Activated naive CD8-positive, alpha-beta T cell treated with anti-CD3 and anti-CD28 coated beads for 36 hours (primary cell): ENCODE results near the gene C6orf15. TPM values are rescaled to one million over a fixed set of nuclear protein-coding genes. Genes with fewer than 3 reads are reported as not detected.

Experiments
- DNase-seq: peaks from one replicate; pipeline ENCODE4 v3.0.0; 2021
- H3K27ac Mint-ChIP-seq: one replicate; pipeline ENCODE4 v1.8.0; 2022; ENCODE audit warnings: mild to moderate bottlenecking, moderate library complexity, mixed read lengths
- H3K27me3 Mint-ChIP-seq: one replicate; pipeline ENCODE4 v1.8.0; 2022; ENCODE audit warnings: mild to moderate bottlenecking, mixed read lengths
- H3K36me3 Mint-ChIP-seq: one replicate; pipeline ENCODE4 v1.8.0; 2021; ENCODE audit warnings: mild to moderate bottlenecking, mixed read lengths
- H3K4me1 Mint-ChIP-seq: one replicate; pipeline ENCODE4 v1.8.0; 2021; ENCODE audit warnings: mixed read lengths
- H3K4me3 Mint-ChIP-seq: one replicate; pipeline ENCODE4 v1.8.0; 2022; ENCODE audit warnings: mild to moderate bottlenecking, moderate library complexity, mixed read lengths
- H3K9me3 Mint-ChIP-seq: one replicate; pipeline ENCODE4 v1.8.0; 2022; ENCODE audit warnings: mixed read lengths
- total RNA-seq, 2 experiments: library from RNA; stranded (reverse); gene quantifications; one replicate each; pipeline ENCODE4 v1.2.3, GENCODE V29; 2021

The C6orf15 gene
- total RNA-seq, 2 experiments from 2014 or later = not detected

- Mint-ChIP-seq H3K9me3 (no peaks in the 10 kb centered on the region), H3K4me3 (no peak overlapping the region), H3K4me1 (peaks cover 4% of the 10 kb centered on the region), H3K27ac (no peak overlapping the region), H3K36me3 (peaks cover 4% of the 10 kb centered on the region), H3K27me3 (no peaks in the 10 kb centered on the region)
- DNase-seq = no peak
These were observed 30.0 kb upstream of the C6orf15 start for GRCh38 chr6:31142361-31142761.

GRCh38 chr6:31140643-31141042 is 28.3 kb upstream of the C6orf15 start:
- DNase-seq = no peak
- Mint-ChIP-seq H3K36me3 (peaks cover 4% of the 10 kb centered on the region), H3K27me3 (no peaks in the 10 kb centered on the region), H3K4me3 (no peak overlapping the region), H3K4me1 (peaks cover 4% of the 10 kb centered on the region), H3K27ac (no peak overlapping the region), H3K9me3 (no peaks in the 10 kb centered on the region)

- Mint-ChIP-seq H3K9me3 (no peaks in the 10 kb centered on the region), H3K27ac (no peak overlapping the region), H3K36me3 (peaks cover 4% of the 10 kb centered on the region), H3K4me3 (no peak overlapping the region), H3K27me3 (no peaks in the 10 kb centered on the region), H3K4me1 (peaks cover 4% of the 10 kb centered on the region)
- DNase-seq = no peak
These were observed 27.2 kb upstream of the C6orf15 start for GRCh38 chr6:31139599-31139998.

- H3K4me1 Mint-ChIP-seq = peaks cover 4% of the 10 kb centered on the region
- no peaks in the 10 kb centered on the region for H3K9me3 Mint-ChIP-seq
- H3K4me3 Mint-ChIP-seq = peak within 1 kb of the TSS; percentile 52
- no peak within 1 kb of the TSS for H3K27ac Mint-ChIP-seq
- no peaks in the 10 kb centered on the region for H3K27me3 Mint-ChIP-seq
- H3K36me3 Mint-ChIP-seq = peaks cover 4% of the 10 kb centered on the region
- no peak for DNase-seq
These were observed 26.6 kb upstream of the C6orf15 start, which contains the start of gene PSORS1C2 for GRCh38 chr6:31138982-31139381. Gene PSORS1C2, minus strand, starts transcription at chr6:31139066. Its CDS starts 40 bp downstream, at chr6:31139026.

- Mint-ChIP-seq H3K36me3 (no peaks in the 10 kb centered on the region), H3K4me1 (peaks cover 4% of the 10 kb centered on the region), H3K27me3 (no peaks in the 10 kb centered on the region), H3K27ac (no peak overlapping the region), H3K9me3 (no peaks in the 10 kb centered on the region), H3K4me3 (no peak overlapping the region)
- no peak for DNase-seq
These were observed 23.3 kb upstream of the C6orf15 start for GRCh38 chr6:31135710-31136109.

GRCh38 chr6:31132806-31133205 is 20.4 kb upstream of the C6orf15 start:
- no peaks in the 10 kb centered on the region for H3K36me3 Mint-ChIP-seq
- no peaks in the 10 kb centered on the region for H3K9me3 Mint-ChIP-seq
- DNase-seq = no peak
- H3K4me3 Mint-ChIP-seq = no peak overlapping the region
- H3K27me3 Mint-ChIP-seq = peaks cover 13% of the 10 kb centered on the region
- H3K27ac Mint-ChIP-seq = no peak overlapping the region
- peaks cover 9% of the 10 kb centered on the region for H3K4me1 Mint-ChIP-seq

GRCh38 chr6:31131595-31131994 is 19.2 kb upstream of the C6orf15 start:
- Mint-ChIP-seq H3K4me3 (no peak overlapping the region), H3K4me1 (peaks cover 5% of the 10 kb centered on the region)

GRCh38 chr6:31130751-31131150 is 18.4 kb upstream of the C6orf15 start:
- Mint-ChIP-seq H3K4me1 (peaks cover 5% of the 10 kb centered on the region), H3K36me3 (no peaks in the 10 kb centered on the region), H3K9me3 (no peaks in the 10 kb centered on the region), H3K4me3 (no peak overlapping the region), H3K27me3 (peaks cover 13% of the 10 kb centered on the region), H3K27ac (no peak overlapping the region)
- no peak for DNase-seq

More at GRCh38 chr6:31131595-31131994, 19.2 kb upstream of the C6orf15 start:
- Mint-ChIP-seq H3K36me3 (no peaks in the 10 kb centered on the region), H3K27ac (no peak overlapping the region), H3K9me3 (no peaks in the 10 kb centered on the region), H3K27me3 (peaks cover 13% of the 10 kb centered on the region)
- DNase-seq = no peak

- Mint-ChIP-seq H3K36me3 (no peaks in the 10 kb centered on the region), H3K9me3 (no peaks in the 10 kb centered on the region), H3K4me3 (no peak overlapping the region), H3K4me1 (peaks cover 5% of the 10 kb centered on the region), H3K27ac (no peak overlapping the region), H3K27me3 (peaks cover 13% of the 10 kb centered on the region)
- no peak for DNase-seq
These were observed 16.8 kb upstream of the C6orf15 start for GRCh38 chr6:31129130-31129529.

- no peaks in the 10 kb centered on the region for H3K9me3 Mint-ChIP-seq
- DNase-seq = peak; percentile 62
- peaks cover 5% of the 10 kb centered on the region for H3K4me1 Mint-ChIP-seq
- no peak overlapping the region for H3K4me3 Mint-ChIP-seq
- H3K36me3 Mint-ChIP-seq = no peaks in the 10 kb centered on the region
- H3K27me3 Mint-ChIP-seq = peaks cover 13% of the 10 kb centered on the region
- no peak overlapping the region for H3K27ac Mint-ChIP-seq
These were observed 15.8 kb upstream of the C6orf15 start for GRCh38 chr6:31128093-31128676.

- Mint-ChIP-seq H3K4me1 (peaks cover 5% of the 10 kb centered on the region), H3K27ac (no peak overlapping the region), H3K36me3 (no peaks in the 10 kb centered on the region)
These were observed 14.2 kb upstream of the C6orf15 start for GRCh38 chr6:31126396-31127175.

GRCh38 chr6:31125586-31126363 is 13.4 kb upstream of the C6orf15 start:
- no peak overlapping the region for H3K27ac Mint-ChIP-seq
- no peaks in the 10 kb centered on the region for H3K9me3 Mint-ChIP-seq
- DNase-seq = no peak

More at GRCh38 chr6:31126396-31127175, 14.2 kb upstream of the C6orf15 start:
- Mint-ChIP-seq H3K4me3 (no peak overlapping the region), H3K27me3 (peaks cover 13% of the 10 kb centered on the region), H3K9me3 (no peaks in the 10 kb centered on the region)
- no peak for DNase-seq

GRCh38 chr6:31125162-31125561 is 12.8 kb upstream of the C6orf15 start:
- peaks cover 5% of the 10 kb centered on the region for H3K4me1 Mint-ChIP-seq
- DNase-seq = no peak
- no peak overlapping the region for H3K4me3 Mint-ChIP-seq
- H3K36me3 Mint-ChIP-seq = no peaks in the 10 kb centered on the region
- H3K27me3 Mint-ChIP-seq = peaks cover 13% of the 10 kb centered on the region
- no peak overlapping the region for H3K27ac Mint-ChIP-seq
- H3K9me3 Mint-ChIP-seq = no peaks in the 10 kb centered on the region

More at GRCh38 chr6:31125586-31126363, 13.4 kb upstream of the C6orf15 start:
- H3K27me3 Mint-ChIP-seq = peaks cover 13% of the 10 kb centered on the region
- peaks cover 5% of the 10 kb centered on the region for H3K4me1 Mint-ChIP-seq
- no peaks in the 10 kb centered on the region for H3K36me3 Mint-ChIP-seq
- H3K4me3 Mint-ChIP-seq = no peak overlapping the region

- no peak overlapping the region for H3K27ac Mint-ChIP-seq
- DNase-seq = no peak
- no peaks in the 10 kb centered on the region for H3K36me3 Mint-ChIP-seq
- H3K9me3 Mint-ChIP-seq = no peaks in the 10 kb centered on the region
- peaks cover 3% of the 10 kb centered on the region for H3K4me1 Mint-ChIP-seq
- peaks cover 2% of the 10 kb centered on the region for H3K27me3 Mint-ChIP-seq
- no peak overlapping the region for H3K4me3 Mint-ChIP-seq
These were observed 10.7 kb upstream of the C6orf15 start for GRCh38 chr6:31122791-31123706.
